Right atrium auricular region (tissue), 2 donors: ENCODE results near the gene ENTREP3. TPM values are rescaled to one million over a fixed set of nuclear protein-coding genes. Genes with fewer than 3 reads are reported as not detected.

Experiments used
- DNase-seq: peaks from one replicate; pipeline ENCODE4 v3.0.0-alpha.2; 2019; ENCODE audit warnings: low spot score
- H3K27ac ChIP-seq, 2 donors: fragments of 200-600 bp; sonication (generic); 1 replicate in 1 of 2; 2 replicates in 1 of 2; pipeline ENCODE4 v1.5.1; 2016 to 2019
- H3K27me3 ChIP-seq, 2 donors: fragments of 200-600 bp; sonication (generic); one replicate each; pipeline versions ENCODE4 v1.5.1 to v1.6.0; 2017 to 2019
- H3K36me3 ChIP-seq: fragments of 200-600 bp; sonication (generic); one replicate; pipeline ENCODE4 v1.5.1; 2016
- H3K4me1 ChIP-seq, 2 donors: fragments of 200-600 bp; sonication (generic); one replicate each; pipeline versions ENCODE4 v1.5.1 to v1.6.0; 2017 to 2019
- H3K4me3 ChIP-seq, 2 donors: fragments of 200-600 bp; sonication (generic); 1 replicate in 1 of 2; 2 replicates in 1 of 2; pipeline ENCODE4 v1.5.1; 2017 to 2019; ENCODE audit warnings: mild to moderate bottlenecking in 1 of 2, moderate library complexity in 1 of 2
- H3K9me3 ChIP-seq, 2 donors: fragments of 200-600 bp; sonication (generic); one replicate each; pipeline ENCODE4 v1.5.1; 2019
- total RNA-seq, 2 donors: library from RNA; depleted of rRNA; stranded (reverse); fragments of >200 nt; gene quantifications; one replicate each; pipeline ENCODE4 v1.1.0, GENCODE V29; 2016
- TF ChIP-seq, protein P1 (sequence below), 2 donors: fragments of 200-600 bp; sonication (generic); IDR thresholded peaks; one replicate each; pipeline ENCODE4 v1.5.1; 2019; ENCODE audit warnings: antibody characterized with exemption in 2 of 2

Gene ENTREP3
- total RNA-seq, 2 donors from 2014 or later = 14.4 to 15.5 TPM

DNA sequence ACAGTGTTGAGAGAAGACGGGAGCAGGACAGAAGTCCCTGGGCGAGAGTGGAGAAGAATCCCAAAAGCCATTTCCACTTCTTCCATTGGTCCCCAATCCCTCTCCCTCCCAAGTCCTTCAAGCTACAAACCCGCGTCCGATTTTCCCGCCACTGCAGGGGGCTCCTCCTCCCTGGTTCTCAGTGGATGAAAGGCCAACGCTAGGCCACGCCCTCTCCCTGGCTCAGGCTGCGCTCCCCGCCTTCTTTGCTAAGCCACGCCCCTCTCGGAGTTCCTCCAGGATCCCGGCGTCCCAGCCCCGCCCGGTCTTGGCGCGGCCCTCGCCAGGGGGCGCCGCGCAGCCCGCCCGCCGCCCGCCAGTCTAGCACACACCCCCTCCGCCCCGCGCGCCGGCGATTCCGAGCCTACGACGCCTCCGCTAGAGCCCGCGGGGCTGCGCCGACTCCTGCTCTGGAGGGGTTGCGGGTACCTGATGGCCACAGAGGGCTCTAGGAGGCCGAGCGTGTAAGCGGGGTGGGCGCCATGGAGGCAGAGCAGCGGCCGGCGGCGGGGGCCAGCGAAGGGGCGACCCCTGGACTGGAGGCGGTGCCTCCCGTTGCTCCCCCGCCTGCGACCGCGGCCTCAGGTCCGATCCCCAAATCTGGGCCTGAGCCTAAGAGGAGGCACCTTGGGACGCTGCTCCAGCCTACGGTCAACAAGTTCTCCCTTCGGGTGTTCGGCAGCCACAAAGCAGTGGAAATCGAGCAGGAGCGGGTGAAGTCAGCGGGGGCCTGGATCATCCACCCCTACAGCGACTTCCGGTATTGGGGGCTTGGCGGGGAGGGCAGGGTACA lies 22.0 kb upstream of the ENTREP3 start, which contains the start of gene HCN3:
Gene HCN3, plus strand, starts transcription at position 394 of the 832 bp plus-strand sequence. Its CDS starts 128 bp downstream, at position 522.
- H3K36me3 ChIP-seq = no peaks in the 10 kb centered on the region
- H3K27me3 ChIP-seq = no peaks in the 10 kb centered on the region
- peak within 1 kb of the TSS; percentile 61 to 80 for H3K4me3 ChIP-seq

DNA sequence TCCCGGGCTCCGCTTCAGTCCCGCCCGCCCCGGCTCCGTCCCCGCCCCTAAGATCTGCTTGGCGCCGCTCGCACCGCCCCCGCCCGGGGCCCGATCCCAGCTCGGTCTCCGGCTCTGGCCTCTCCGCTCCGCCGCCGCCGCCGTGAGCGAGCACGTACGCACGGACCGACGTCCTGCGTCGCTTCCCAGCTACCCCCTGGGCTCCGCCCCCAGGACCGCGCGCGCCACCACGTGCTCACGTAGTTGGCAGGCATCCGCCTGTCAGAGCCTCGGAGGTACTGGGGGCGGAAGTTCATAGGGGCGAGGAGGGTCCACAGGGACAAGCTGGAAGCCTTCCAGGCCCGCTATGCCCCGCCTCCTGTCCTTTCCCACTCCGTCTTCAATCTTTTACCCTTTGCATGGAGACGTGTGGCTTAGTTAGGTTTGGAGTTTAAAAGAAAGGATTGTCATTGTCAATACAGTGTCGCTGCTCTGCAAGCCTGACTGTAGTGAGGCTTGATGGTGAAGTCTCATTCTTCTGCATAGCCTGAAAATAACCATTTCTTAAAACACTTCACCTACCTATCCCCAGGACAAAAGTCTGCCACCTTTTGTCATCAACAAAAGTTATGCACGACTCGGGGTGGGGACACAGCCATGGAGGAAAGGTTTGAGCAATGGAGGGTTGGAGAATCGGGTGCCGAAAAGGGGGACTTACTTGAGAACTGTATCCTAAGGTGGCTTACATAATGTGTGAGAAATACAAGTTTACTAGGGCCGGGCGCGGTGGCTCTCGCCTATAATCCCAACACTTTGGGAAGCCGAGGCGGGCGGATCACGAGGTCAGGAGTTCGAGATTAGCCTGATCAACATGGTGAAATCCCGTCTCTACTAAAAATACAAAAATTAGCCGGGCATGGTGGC lies 18.3 kb upstream of the ENTREP3 start, which contains the start of gene CLK2:
Gene CLK2, minus strand, starts transcription at position 162 of the 903 bp plus-strand sequence. CDS start 2,527 bp downstream, outside the sequence.
- Histone ChIP-seq H3K27me3 (no peaks in the 10 kb centered on the region), H3K9me3 (no peaks in the 10 kb centered on the region), H3K4me3 (peak within 1 kb of the TSS; percentile 77 to 94), H3K36me3 (peaks cover 24% of the 10 kb centered on the region), H3K27ac (peak within 1 kb of the TSS; percentile 96 to 99), H3K4me1 (peaks cover 0 to 44% of the 10 kb centered on the region in 2 donors)
- DNase-seq = peak; percentile 94
- TF ChIP-seq, protein P1, sequence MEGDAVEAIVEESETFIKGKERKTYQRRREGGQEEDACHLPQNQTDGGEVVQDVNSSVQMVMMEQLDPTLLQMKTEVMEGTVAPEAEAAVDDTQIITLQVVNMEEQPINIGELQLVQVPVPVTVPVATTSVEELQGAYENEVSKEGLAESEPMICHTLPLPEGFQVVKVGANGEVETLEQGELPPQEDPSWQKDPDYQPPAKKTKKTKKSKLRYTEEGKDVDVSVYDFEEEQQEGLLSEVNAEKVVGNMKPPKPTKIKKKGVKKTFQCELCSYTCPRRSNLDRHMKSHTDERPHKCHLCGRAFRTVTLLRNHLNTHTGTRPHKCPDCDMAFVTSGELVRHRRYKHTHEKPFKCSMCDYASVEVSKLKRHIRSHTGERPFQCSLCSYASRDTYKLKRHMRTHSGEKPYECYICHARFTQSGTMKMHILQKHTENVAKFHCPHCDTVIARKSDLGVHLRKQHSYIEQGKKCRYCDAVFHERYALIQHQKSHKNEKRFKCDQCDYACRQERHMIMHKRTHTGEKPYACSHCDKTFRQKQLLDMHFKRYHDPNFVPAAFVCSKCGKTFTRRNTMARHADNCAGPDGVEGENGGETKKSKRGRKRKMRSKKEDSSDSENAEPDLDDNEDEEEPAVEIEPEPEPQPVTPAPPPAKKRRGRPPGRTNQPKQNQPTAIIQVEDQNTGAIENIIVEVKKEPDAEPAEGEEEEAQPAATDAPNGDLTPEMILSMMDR (IDR thresholded peaks at IDR 0.05) = no peak

More for the DNA sequence above, 22.0 kb upstream of the ENTREP3 start, which contains the start of gene HCN3:
- peak; percentile 97 for DNase-seq
- Histone ChIP-seq H3K27ac (peak within 1 kb of the TSS; percentile 63 to 79), H3K4me1 (peaks cover 0 to 28% of the 10 kb centered on the region in 2 donors), H3K9me3 (no peaks in the 10 kb centered on the region)
- TF ChIP-seq, protein P1 (IDR thresholded peaks at IDR 0.05) = peak; percentile 72 to 88

GRCh38 chr1:155272466-155273342 lies 17.4 kb upstream of the ENTREP3 start:
- peaks cover 0 to 36% of the 10 kb centered on the region in 2 donors for H3K4me1 ChIP-seq
- no peaks in the 10 kb centered on the region for H3K9me3 ChIP-seq
- peak overlapping the region; percentile 77 to 94 for H3K4me3 ChIP-seq
- peaks cover 33% of the 10 kb centered on the region for H3K36me3 ChIP-seq
- no peaks in the 10 kb centered on the region for H3K27me3 ChIP-seq
- H3K27ac ChIP-seq = peak overlapping the region; percentile 96 to 99
- TF ChIP-seq, protein P1 (IDR thresholded peaks at IDR 0.05) = no peak
- DNase-seq = no peak

DNA sequence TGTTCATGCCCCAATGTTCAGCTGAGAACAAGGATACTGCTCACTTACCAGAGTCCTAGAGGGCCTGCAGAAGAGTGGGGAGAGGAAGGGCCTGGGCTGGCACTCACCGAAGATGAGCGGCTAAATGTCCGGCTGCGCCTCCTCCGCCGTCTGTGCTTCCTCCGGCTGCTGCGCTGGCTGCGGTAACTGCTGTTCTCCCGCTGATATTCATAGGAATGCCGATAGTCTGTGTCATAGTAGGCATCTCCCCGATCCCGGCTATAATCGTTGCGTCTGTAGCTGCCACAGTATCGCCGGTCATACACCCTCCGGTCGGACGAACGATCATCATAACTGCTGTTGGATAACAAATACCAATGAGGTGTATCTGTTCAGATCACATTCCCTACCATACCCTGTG lies 14.1 kb upstream of the ENTREP3 start:
- H3K36me3 ChIP-seq = peaks cover 67% of the 10 kb centered on the region
- TF ChIP-seq, protein P1 (IDR thresholded peaks at IDR 0.05) = no peak
- no peak for DNase-seq
- H3K27ac ChIP-seq = no peak overlapping the region
- no peaks in the 10 kb centered on the region for H3K27me3 ChIP-seq
- H3K4me1 ChIP-seq = peaks cover 0 to 34% of the 10 kb centered on the region in 2 donors
- no peaks in the 10 kb centered on the region for H3K9me3 ChIP-seq
- no peak overlapping the region for H3K4me3 ChIP-seq

DNA sequence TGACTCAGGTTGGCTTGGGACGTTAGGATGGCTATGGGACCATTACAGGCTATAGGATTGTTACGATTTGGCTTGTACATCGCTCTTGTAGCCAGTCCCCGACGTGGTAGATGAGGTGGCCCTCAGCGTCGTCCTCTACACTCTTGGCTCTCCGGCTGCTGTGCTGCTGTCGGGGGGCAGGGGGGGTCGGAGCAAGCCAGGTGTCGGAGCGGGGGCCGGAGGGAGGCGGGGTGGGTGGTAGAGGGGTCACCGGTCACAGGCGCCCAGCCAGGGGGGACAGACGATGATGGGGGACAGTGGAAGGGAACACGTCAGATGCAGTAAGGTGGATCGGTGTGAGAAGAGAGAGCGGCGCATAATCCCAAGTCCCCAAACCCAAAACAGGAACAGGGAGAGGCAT lies 13.3 kb upstream of the ENTREP3 start:
- no peak overlapping the region for H3K4me3 ChIP-seq
- H3K27me3 ChIP-seq = no peaks in the 10 kb centered on the region
- H3K4me1 ChIP-seq = peaks cover 0 to 30% of the 10 kb centered on the region in 2 donors
- no peaks in the 10 kb centered on the region for H3K9me3 ChIP-seq
- H3K36me3 ChIP-seq = peaks cover 74% of the 10 kb centered on the region
- TF ChIP-seq, protein P1 (IDR thresholded peaks at IDR 0.05) = no peak
- no peak overlapping the region for H3K27ac ChIP-seq
- DNase-seq = no peak
